PC-3 (cell line): ENCODE results near the gene GAGE10. TPM values are rescaled to one million over a fixed set of nuclear protein-coding genes. Genes with fewer than 3 reads are reported as not detected.
A peak's percentile ranks its signal among the peaks of the same experiment; 100 is the strongest.

Experiments
- ATAC-seq: fragments of 200-7000 bp; cut with Tn5 transposase; 2 replicates; pipeline ENCODE4 v1.9.1; 2020; ENCODE audit warnings: mild to moderate bottlenecking, moderate library complexity
- BruUV-seq: library from RNA; stranded (reverse); fragments of 400-500 nt; replicated peaks from 2 replicates; lab custom pipeline; 2021; lab: Mats Ljungman, UMichigan
- CTCF ChIA-PET: fragments of 300-600 bp; sonication (Branson Sonifier 250); formaldehyde crosslinking; loops from one replicate; lab custom pipeline; 2022; ENCODE audit warnings: antibody characterized with exemption; lab: Charles Lee
- POLR2A ChIA-PET: fragments of 300-600 bp; sonication (Branson Sonifier 250); formaldehyde crosslinking; loops from one replicate; lab custom pipeline; 2022; ENCODE audit warnings: antibody characterized with exemption; ENCODE audit not compliant: unreplicated experiment; lab: Charles Lee
- DNase-seq: peaks from one replicate; pipeline ENCODE4 v3.0.0-alpha.2; 2015
- H2AFZ ChIP-seq: fragments of 300-600 bp; sonication (generic); 2 replicates; pipeline ENCODE4 v1.6.0; 2016; ENCODE audit warnings: antibody characterized with exemption, low read length
- H3F3A ChIP-seq: fragments of 300-600 bp; sonication (generic); one replicate; pipeline ENCODE4 v1.6.0; 2017; ENCODE audit warnings: antibody characterized with exemption, low read length, control low read depth, mild to moderate bottlenecking; ENCODE audit not compliant: unreplicated experiment
- H3K27ac ChIP-seq: fragments of 300-600 bp; sonication (generic); 2 replicates; pipeline ENCODE4 v1.5.1; 2016; ENCODE audit warnings: mild to moderate bottlenecking, low read length
- H3K27me3 ChIP-seq: fragments of 300-600 bp; sonication (generic); 2 replicates; pipeline ENCODE4 v1.6.1; 2016; ENCODE audit warnings: low read length, mixed read lengths
- H3K36me3 ChIP-seq: fragments of 300-600 bp; sonication (generic); 2 replicates; pipeline ENCODE4 v1.6.1; 2016; ENCODE audit warnings: low read depth, mixed run types, low read length, mixed read lengths
- H3K4me1 ChIP-seq: fragments of 300-600 bp; sonication (generic); 2 replicates; pipeline ENCODE4 v1.5.1; 2016; ENCODE audit warnings: low read length; ENCODE audit not compliant: insufficient read depth
- H3K4me2 ChIP-seq: fragments of 300-600 bp; sonication (generic); 2 replicates; pipeline ENCODE4 v1.6.0; 2016; ENCODE audit warnings: low read length
- H3K4me3 ChIP-seq: fragments of 300-600 bp; sonication (generic); 2 replicates; pipeline ENCODE4 v1.5.1; 2016; ENCODE audit warnings: mild to moderate bottlenecking, low read length, mixed read lengths
- H3K79me2 ChIP-seq: fragments of 300-600 bp; sonication (generic); 2 replicates; pipeline ENCODE4 v1.6.1; 2017; ENCODE audit warnings: low read length, mixed read lengths
- H3K9ac ChIP-seq: fragments of 300-600 bp; sonication (generic); 2 replicates; pipeline ENCODE4 v1.6.0; 2016; ENCODE audit warnings: mild to moderate bottlenecking, low read length
- H3K9me2 ChIP-seq: fragments of 300-600 bp; sonication (generic); replicated peaks from 2 replicates; pipeline ENCODE4 v1.6.1; 2016; ENCODE audit warnings: mixed run types, low read length, mixed read lengths
- H3K9me3 ChIP-seq: fragments of 300-600 bp; sonication (generic); 2 replicates; pipeline ENCODE4 v1.6.1; 2016; ENCODE audit warnings: low read length, mixed read lengths
- H4K20me1 ChIP-seq: fragments of 300-600 bp; sonication (generic); 2 replicates; pipeline ENCODE4 v1.6.1; 2016; ENCODE audit warnings: low read length, mixed read lengths
- CTCF ChIP-seq: fragments of 300-600 bp; sonication (generic); conservative IDR thresholded peaks from 2 replicates; pipeline ENCODE4 v1.5.1; 2017; ENCODE audit warnings: antibody characterized with exemption, low read depth, mild to moderate bottlenecking, low read length
- EZH2 ChIP-seq: fragments of 300-600 bp; sonication (generic); IDR thresholded peaks from one replicate; pipeline ENCODE4 v1.6.1; 2017; ENCODE audit warnings: antibody characterized with exemption, mild to moderate bottlenecking, low read length; ENCODE audit not compliant: unreplicated experiment
- EZH2phosphoT487 ChIP-seq: fragments of 300-600 bp; sonication (generic); IDR thresholded peaks from 2 replicates; pipeline ENCODE4 v1.6.1; 2018; ENCODE audit warnings: mild to moderate bottlenecking, antibody characterized with exemption, low read length, borderline replicate concordance
- intact Hi-C: fragments of 100-400 bp; cut with micrococcal nuclease; formaldehyde crosslinking; loops from 2 replicates; pipeline ENCODE4 v1.9.0; 2023
- total RNA-seq: library from RNA; depleted of rRNA; stranded (reverse); fragments of >200 nt; gene quantifications from 2 replicates; pipeline ENCODE4 v1.2.3, GENCODE V29; 2014

GAGE10 gene
- total RNA-seq, 1 experiment from 2014 or later = not detected

- Histone ChIP-seq H3K4me3 (no peak overlapping the region), H3K79me2 (no peaks in the 10 kb centered on the region), H3K27ac (no peak overlapping the region), H3K9me3 (no peaks in the 10 kb centered on the region), H3K4me2 (no peak overlapping the region), H3K4me1 (no peaks in the 10 kb centered on the region), H3K9me2 (no peaks in the 10 kb centered on the region), H3F3A (no peaks in the 10 kb centered on the region), H3K9ac (no peak overlapping the region), H4K20me1 (no peaks in the 10 kb centered on the region), H3K27me3 (no peaks in the 10 kb centered on the region), H3K36me3 (no peaks in the 10 kb centered on the region), H2AFZ (no peak overlapping the region)
- DNase-seq (no peak), ATAC-seq (peak; percentile 33; the same call in 1 of the 2 replicates)
- POLR2A ChIA-PET = no interaction called here
- TF ChIP-seq EZH2 (no peak), EZH2phosphoT487 (no peak), CTCF (no peak; the same call in 1 of the 2 replicates)
- intact Hi-C loops = no loop called here
- BruUV-seq = no TSS peak
- CTCF ChIA-PET = no interaction called here
These were observed 20.8 kb upstream of the GAGE10 start for GRCh38 chrX:49282647-49283011.

DNA sequence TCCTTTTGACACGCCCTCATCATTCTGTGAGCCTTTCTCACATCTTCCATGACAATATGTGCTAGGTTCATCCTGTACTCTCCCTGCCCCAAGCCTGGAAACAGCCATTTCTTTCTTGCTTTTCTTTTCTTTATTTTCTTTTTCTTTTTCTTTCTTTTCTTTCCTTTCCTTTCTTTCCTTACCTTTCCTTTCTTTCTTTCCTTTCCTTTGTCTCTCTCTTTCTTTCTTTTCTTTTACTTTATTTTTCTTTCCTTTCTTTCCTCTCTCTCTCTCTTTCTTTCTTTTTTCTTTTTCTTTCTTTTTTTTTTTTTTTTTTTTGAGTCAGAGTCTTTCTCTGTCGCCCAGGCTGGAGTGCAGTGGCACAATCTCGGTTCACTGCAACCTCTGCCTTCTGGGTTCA is 19.2 kb upstream of the GAGE10 start:
- Histone ChIP-seq H3K9me2 (no peaks in the 10 kb centered on the region), H3K27ac (no peak overlapping the region), H4K20me1 (no peaks in the 10 kb centered on the region), H3K27me3 (no peaks in the 10 kb centered on the region), H3K36me3 (no peaks in the 10 kb centered on the region), H3K9me3 (no peaks in the 10 kb centered on the region), H3K4me1 (no peaks in the 10 kb centered on the region), H3K4me2 (no peak overlapping the region), H3F3A (no peaks in the 10 kb centered on the region), H3K79me2 (no peaks in the 10 kb centered on the region), H3K4me3 (no peak overlapping the region), H3K9ac (no peak overlapping the region), H2AFZ (no peak overlapping the region)
- ATAC-seq (no peak), DNase-seq (no peak)
- no TSS peak for BruUV-seq
- ChIA-PET POLR2A (interaction anchor here (0.6 kb wide), 1 partner anchor 383 kb away, joined by 3 read pairs; no protein-coding TSS in a partner anchor), CTCF (no interaction called here)
- TF ChIP-seq EZH2phosphoT487 (no peak), EZH2 (no peak), CTCF (no peak)
- intact Hi-C loops = no loop called here

GRCh38 chrX:49286136-49286535 is 17.3 kb upstream of the GAGE10 start:
- Histone ChIP-seq H3K4me3 (no peak overlapping the region), H3K27me3 (no peaks in the 10 kb centered on the region), H3F3A (no peaks in the 10 kb centered on the region), H3K9me2 (no peaks in the 10 kb centered on the region), H3K27ac (no peak overlapping the region), H3K4me2 (no peak overlapping the region), H4K20me1 (no peaks in the 10 kb centered on the region), H3K9me3 (no peaks in the 10 kb centered on the region), H3K36me3 (no peaks in the 10 kb centered on the region), H3K9ac (no peak overlapping the region), H3K4me1 (no peaks in the 10 kb centered on the region), H2AFZ (no peak overlapping the region), H3K79me2 (no peaks in the 10 kb centered on the region)
- intact Hi-C loops = no loop called here
- no peak for ATAC-seq
- no TSS peak for BruUV-seq
- CTCF ChIA-PET = no interaction called here
- TF ChIP-seq EZH2 (no peak), EZH2phosphoT487 (no peak), CTCF (no peak)
- DNase-seq = no peak
- POLR2A ChIA-PET = no interaction called here
